Stimulated activated CD8-positive, alpha-beta memory T cell treated with anti-CD3 and anti-CD28 coated beads, Interleukin-2, amount 100 ng/mL, for 48 hours (primary cell): ENCODE results near the gene NEK8.
"Not testable (repeated sequence)": the region's sequence is repeated elsewhere in the genome, so short reads cannot be mapped to it uniquely, and the experiment has no call there.

Experiments
- DNase-seq, 2 donors: peaks; one replicate each; pipeline ENCODE4 v3.0.0-alpha.2; 2020; ENCODE audit warnings: low read depth in 2 of 2

The NEK8 gene

GRCh38 chr17:28763804-28764266 lies 35.2 kb downstream of the NEK8 start:
- peak; percentile 51 to 62 for DNase-seq

- no peak for DNase-seq
Observed at GRCh38 chr17:28765038-28765437, 36.5 kb downstream of the NEK8 start.

GRCh38 chr17:28773736-28774135 lies 45.1 kb downstream of the NEK8 start:
- no peak for DNase-seq

GRCh38 chr17:28774206-28774605 lies 45.6 kb downstream of the NEK8 start:
- no peak for DNase-seq

- no peak for DNase-seq
Observed at GRCh38 chr17:28777178-28777577, 48.6 kb downstream of the NEK8 start.

GRCh38 chr17:28779601-28780000 lies 51.0 kb downstream of the NEK8 start:
- DNase-seq, result not testable (repeated sequence)

- no peak for DNase-seq
Observed at GRCh38 chr17:28783161-28783560, 54.6 kb downstream of the NEK8 start.

- no peak for DNase-seq
Observed at GRCh38 chr17:28788100-28788499, 59.5 kb downstream of the NEK8 start.
